Suprapubic skin (tissue), 3 donors: Measurements from ENCODE around the gene EHBP1L1.

Source experiments
- CTCF ChIP-seq, 2 donors: fragments of 200-600 bp in 1 of 2; fragments of 450-650 bp in 1 of 2; sonication (generic) in 1 of 2; IDR thresholded peaks; one replicate each; pipeline ENCODE4 v1.5.1; 2016 to 2019; ENCODE audit warnings: antibody characterized with exemption in 2 of 2, mild to moderate bottlenecking in 1 of 2, moderate library complexity in 1 of 2
- EP300 ChIP-seq: sonication (generic); formaldehyde crosslinking; IDR thresholded peaks from one replicate; pipeline ENCODE4 v1.6.1; 2017; ENCODE audit warnings: antibody characterized with exemption
- POLR2A ChIP-seq, 2 donors: fragments of 450-650 bp; IDR thresholded peaks; one replicate each; pipeline ENCODE4 v1.6.1; 2017; ENCODE audit warnings: antibody characterized with exemption in 2 of 2, mild to moderate bottlenecking in 2 of 2, moderate library complexity in 2 of 2

DNA sequence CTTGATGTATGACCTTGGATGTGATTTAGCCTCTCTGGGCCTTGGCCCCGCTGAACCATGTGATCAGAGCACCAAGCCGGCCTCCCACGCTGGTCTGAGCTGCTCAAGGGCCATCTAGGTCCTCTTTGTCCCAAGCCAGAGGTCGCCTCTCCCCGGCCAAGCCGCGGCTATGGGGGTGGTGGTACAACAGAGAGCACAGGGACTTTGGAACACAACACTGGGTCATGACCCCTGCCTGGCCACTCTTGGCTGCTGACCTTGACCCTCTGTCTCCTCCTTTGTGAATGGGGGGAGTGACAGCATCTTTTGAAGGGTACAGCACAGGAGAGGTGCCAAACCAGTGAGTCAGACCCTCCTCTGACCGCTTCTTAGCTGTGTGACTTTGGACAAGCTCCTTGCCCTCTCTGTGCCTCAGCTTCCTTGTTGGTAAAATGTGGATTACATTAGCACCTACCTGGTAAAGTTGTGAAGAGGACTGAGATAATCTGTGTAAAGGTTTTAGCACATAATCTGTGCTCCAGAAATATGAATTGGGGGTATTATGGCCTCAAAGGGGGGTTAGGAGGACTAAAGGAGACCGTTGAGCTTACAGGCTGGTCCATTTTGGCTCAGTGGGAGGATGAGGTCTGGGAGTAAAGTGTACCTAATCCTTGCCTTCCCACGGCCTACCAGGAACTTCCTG, 46.2 kb upstream of the EHBP1L1 start:
- no peak for TF ChIP-seq CTCF (IDR thresholded peaks at IDR 0.05)
- no peak for TF ChIP-seq EP300
- TF ChIP-seq POLR2A (IDR thresholded peaks at IDR 0.05), result no peak
